Mononuclear cell (primary cell): ENCODE results near the gene SPATA6. TPM values are rescaled to one million over a fixed set of nuclear protein-coding genes. Genes with fewer than 3 reads are reported as not detected.

ENCODE experiments used
- H3K27me3 ChIP-seq: 2 replicates; pipeline ENCODE4 v1.6.0; 2011; ENCODE audit warnings: low read length, control low read depth; ENCODE audit not compliant: insufficient read depth
- H3K4me1 ChIP-seq: 2 replicates; pipeline ENCODE4 v1.5.1; 2011; ENCODE audit warnings: mild to moderate bottlenecking, low read length, control low read depth; ENCODE audit not compliant: insufficient read depth
- H3K4me3 ChIP-seq: 2 replicates; pipeline ENCODE4 v1.5.1; 2011; ENCODE audit warnings: mild to moderate bottlenecking, low read length, moderate library complexity
- H3K9me3 ChIP-seq: 2 replicates; pipeline ENCODE4 v1.5.1; 2011; ENCODE audit warnings: low read depth, mild to moderate bottlenecking, control low read depth, low read length
- total RNA-seq: library from RNA; depleted of rRNA; stranded (reverse); fragments of >200 nt; gene quantifications from one replicate; pipeline ENCODE4 v1.2.3, GENCODE V29; 2012

The SPATA6 gene
- total RNA-seq, 1 donor, result 4.7 TPM

DNA sequence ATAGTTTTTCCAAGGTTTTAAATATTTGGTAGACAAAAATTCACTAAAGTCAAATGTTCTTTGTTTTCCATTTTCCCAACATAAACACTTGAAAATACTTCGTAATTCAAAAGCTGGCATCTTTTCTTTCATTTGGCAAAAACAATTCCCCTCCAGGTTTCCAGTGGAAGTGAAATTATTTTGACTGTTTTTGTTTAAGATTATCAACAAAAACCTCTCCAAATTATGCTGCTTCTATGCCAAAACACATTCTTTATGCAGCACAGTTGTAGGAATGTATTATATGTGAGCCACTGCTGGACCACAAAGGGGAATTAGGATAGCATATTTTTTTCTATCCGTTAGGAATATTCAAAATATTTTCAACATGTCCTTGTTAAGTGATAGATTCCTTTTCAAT, 205.4 kb downstream of the SPATA6 start:
- Histone ChIP-seq H3K4me1 (no peaks in the 10 kb centered on the region), H3K9me3 (no peaks in the 10 kb centered on the region), H3K4me3 (no peak overlapping the region), H3K27me3 (no peaks in the 10 kb centered on the region)

DNA sequence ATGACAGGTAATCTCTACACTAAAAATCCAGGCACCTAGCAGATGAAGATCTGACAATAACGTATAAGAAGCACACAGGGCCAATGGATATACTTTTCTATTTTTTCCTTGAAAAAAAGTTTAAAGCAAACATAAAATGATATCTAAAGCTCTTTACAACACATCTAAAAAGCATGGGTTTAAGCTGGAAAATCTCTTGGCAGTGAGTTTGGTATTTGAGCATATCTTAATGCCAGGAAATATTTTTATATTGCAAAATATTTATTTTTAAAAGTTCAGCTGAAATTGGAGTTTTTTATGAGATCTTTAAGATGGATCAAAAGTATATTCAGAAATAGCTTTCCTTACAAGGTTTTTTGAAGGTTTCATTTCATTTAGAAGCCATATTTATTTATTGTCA, 209.0 kb downstream of the SPATA6 start:
- Histone ChIP-seq H3K27me3 (no peaks in the 10 kb centered on the region), H3K4me3 (no peak overlapping the region), H3K9me3 (no peaks in the 10 kb centered on the region), H3K4me1 (no peaks in the 10 kb centered on the region)

DNA sequence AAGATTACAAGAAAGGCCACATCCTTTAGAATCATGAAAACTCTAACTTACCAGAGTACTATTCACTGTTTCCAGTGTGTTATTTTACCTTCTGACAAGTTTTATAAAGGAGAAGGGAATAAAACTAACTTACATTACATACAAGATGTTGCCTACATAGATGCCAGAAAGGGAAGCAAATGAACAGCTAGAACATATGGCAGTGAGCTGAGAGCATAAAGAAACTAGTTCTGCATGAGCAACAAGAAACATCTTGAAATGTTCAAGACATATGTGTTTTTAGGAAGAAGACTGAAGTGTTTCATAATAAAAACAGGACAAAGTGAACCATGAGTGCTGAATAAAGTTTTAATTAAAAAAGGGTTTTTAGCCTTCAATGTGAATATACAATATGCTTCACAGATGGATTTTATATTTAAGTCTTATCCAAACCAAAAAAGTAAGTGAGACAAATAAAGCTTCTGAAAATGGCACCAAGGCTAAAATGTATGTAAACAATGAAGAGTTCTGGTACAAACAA, 210.1 kb downstream of the SPATA6 start:
- Histone ChIP-seq H3K27me3 (no peaks in the 10 kb centered on the region), H3K4me3 (no peak overlapping the region), H3K4me1 (no peaks in the 10 kb centered on the region), H3K9me3 (no peaks in the 10 kb centered on the region)

- Histone ChIP-seq H3K9me3 (no peaks in the 10 kb centered on the region), H3K4me1 (no peaks in the 10 kb centered on the region), H3K4me3 (no peak overlapping the region), H3K27me3 (no peaks in the 10 kb centered on the region)
These were observed 213.9 kb downstream of the SPATA6 start for GRCh38 chr1:48258106-48258505.

DNA sequence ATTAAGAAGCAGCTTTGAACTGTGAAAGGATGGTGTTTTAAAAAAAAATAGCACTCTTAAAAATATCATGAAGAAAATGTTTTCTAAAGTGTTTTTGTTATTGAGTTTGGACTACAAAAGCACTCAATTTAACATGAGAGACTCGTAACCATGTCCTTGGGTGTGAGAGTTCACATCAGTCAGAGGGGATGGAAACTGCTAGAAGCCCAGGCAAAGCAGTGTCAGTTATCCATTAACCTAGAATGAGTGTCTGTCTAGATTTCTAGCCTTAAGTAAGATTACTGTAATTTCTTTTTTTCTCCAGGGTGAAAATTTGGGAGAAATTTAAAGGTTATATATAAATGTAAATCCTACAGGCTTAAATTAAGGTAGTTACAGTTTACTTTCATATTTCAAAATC, 217.8 kb downstream of the SPATA6 start:
- H3K27me3 ChIP-seq, result no peaks in the 10 kb centered on the region
- no peak overlapping the region for H3K4me3 ChIP-seq
- H3K4me1 ChIP-seq, result no peaks in the 10 kb centered on the region
- no peaks in the 10 kb centered on the region for H3K9me3 ChIP-seq

- Histone ChIP-seq H3K9me3 (no peaks in the 10 kb centered on the region), H3K4me1 (peaks cover 9% of the 10 kb centered on the region), H3K27me3 (no peaks in the 10 kb centered on the region), H3K4me3 (no peak overlapping the region)
These were observed 220.2 kb downstream of the SPATA6 start for GRCh38 chr1:48251821-48252220.

DNA sequence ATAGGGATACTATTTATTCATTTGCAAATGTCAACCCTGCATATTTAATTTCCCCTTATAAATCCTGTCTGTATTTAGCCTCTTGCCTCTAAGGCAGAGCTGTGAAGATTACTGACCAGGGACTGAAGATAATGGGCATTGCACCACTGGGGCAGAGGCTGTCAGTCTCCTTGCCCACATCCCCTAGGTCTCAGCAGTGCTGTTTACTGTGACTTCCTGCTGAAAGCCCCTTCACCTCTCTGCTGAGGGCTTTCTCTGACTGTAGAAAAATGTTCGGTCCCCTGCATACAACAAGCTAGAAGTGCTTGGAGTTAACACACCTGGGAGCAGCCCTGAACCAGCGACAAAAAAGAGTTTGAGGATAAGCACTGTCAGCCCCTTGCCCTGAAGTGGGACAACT, 220.7 kb downstream of the SPATA6 start:
- no peaks in the 10 kb centered on the region for H3K27me3 ChIP-seq
- no peak overlapping the region for H3K4me3 ChIP-seq
- H3K4me1 ChIP-seq, result peaks cover 14% of the 10 kb centered on the region
- H3K9me3 ChIP-seq, result no peaks in the 10 kb centered on the region

DNA sequence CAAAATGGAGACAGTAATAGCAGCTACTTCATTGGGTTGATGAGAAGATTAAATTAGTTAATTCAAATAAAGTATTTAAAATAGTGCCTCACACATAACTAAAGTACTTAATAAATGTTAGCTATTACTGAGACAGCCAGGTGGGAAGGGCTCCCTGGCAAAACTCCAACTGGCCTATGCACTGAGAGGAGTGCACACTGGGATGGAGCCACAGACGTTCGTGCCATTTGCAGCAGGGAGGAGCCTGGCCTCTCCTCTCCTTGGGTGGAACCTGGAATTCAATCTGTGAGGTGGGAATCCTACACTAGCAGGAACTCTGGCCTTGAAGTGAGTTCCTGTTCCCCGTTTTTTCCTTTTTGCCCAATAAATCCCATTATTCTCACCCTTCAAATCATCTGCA, 221.4 kb downstream of the SPATA6 start:
- Histone ChIP-seq H3K9me3 (no peaks in the 10 kb centered on the region), H3K4me1 (peaks cover 22% of the 10 kb centered on the region), H3K27me3 (no peaks in the 10 kb centered on the region), H3K4me3 (no peak overlapping the region)

DNA sequence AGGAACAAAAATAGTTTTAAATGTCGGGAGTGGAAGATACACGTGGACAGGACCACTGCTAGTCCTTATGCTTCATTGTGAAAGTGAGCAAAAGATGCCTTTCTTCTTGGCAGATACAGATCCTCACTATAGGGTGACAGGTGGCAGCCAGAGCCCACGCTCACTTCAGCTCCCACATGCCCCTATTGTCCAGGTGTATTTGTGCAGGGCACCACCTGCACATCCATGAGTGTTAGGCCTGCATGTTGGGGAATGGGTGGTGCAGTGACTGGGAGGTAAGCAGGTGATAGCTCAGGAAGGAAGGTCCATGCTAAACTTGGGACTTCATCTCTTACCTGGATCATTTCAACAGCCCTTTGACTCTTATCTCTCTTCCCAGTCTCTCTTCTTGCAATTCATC, 222.1 kb downstream of the SPATA6 start:
- H3K4me1 ChIP-seq, result peaks cover 29% of the 10 kb centered on the region
- H3K4me3 ChIP-seq, result no peak overlapping the region
- no peaks in the 10 kb centered on the region for H3K9me3 ChIP-seq
- no peaks in the 10 kb centered on the region for H3K27me3 ChIP-seq

GRCh38 chr1:48248356-48248755, 223.6 kb downstream of the SPATA6 start:
- no peaks in the 10 kb centered on the region for H3K27me3 ChIP-seq
- H3K4me1 ChIP-seq, result peaks cover 34% of the 10 kb centered on the region
- no peak overlapping the region for H3K4me3 ChIP-seq
- H3K9me3 ChIP-seq, result no peaks in the 10 kb centered on the region

- Histone ChIP-seq H3K4me3 (no peak overlapping the region), H3K27me3 (no peaks in the 10 kb centered on the region), H3K9me3 (no peaks in the 10 kb centered on the region), H3K4me1 (peaks cover 43% of the 10 kb centered on the region)
These were observed 225.3 kb downstream of the SPATA6 start for GRCh38 chr1:48246727-48247126.

Other genes starting within 250 kb of the SPATA6 start
- 0.10 TPM for gene SLC5A9, start 249.5 kb downstream of the SPATA6 start, total RNA-seq